ENCODE data around the gene TNFAIP2. TPM values are rescaled to one million over a fixed set of nuclear protein-coding genes. Genes with fewer than 3 reads are reported as not detected.

The TNFAIP2 gene
- total and polyA plus RNA-seq, 12 donors, result 5.2 to 615 (median 115) TPM

- Histone ChIP-seq H3K9me3 (replicated peaks in 1 of 3) (no peaks in the 10 kb centered on the region), H3K27me3 (peaks cover 10% of the 10 kb centered on the region), H3K36me3 (replicated peaks in 1 of 2) (no peaks in the 10 kb centered on the region), H3K4me3 (no peak overlapping the region), H3K27ac (no peak overlapping the region), H3K4me1 (replicated peaks in 1 of 2) (peaks cover 0 to 9% of the 10 kb centered on the region in 2 donors)
- DNase-seq, result no peak
- 83 to 92% (median 86%) methylated on average over 10 to 28 of the region's 28 CpGs for WGBS, 4 donors
- intact Hi-C loops (cut with DNase I), result loop anchor here in 1 of 2 donors (5.0 kb wide), 1 partner anchor 203 kb away; no protein-coding TSS in a partner anchor
- no peak for TF ChIP-seq CTCF (IDR thresholded peaks at IDR 0.05)
- TF ChIP-seq POLR2A (IDR thresholded peaks at IDR 0.05), result no peak
These were observed 33.6 kb upstream of the TNFAIP2 start for GRCh38 chr14:103089386-103090335.

- TF ChIP-seq CTCF (IDR thresholded peaks at IDR 0.05), result no peak
- no peak for TF ChIP-seq POLR2A (IDR thresholded peaks at IDR 0.05)
- no peak for DNase-seq
- no peak overlapping the region for H3K27ac ChIP-seq
- no peaks in the 10 kb centered on the region for H3K36me3 ChIP-seq (replicated peaks in 1 of 2)
- no peak overlapping the region for H3K4me3 ChIP-seq
- H3K4me1 ChIP-seq (replicated peaks in 1 of 2), result peaks cover 0 to 9% of the 10 kb centered on the region in 2 donors
- no peaks in the 10 kb centered on the region for H3K9me3 ChIP-seq (replicated peaks in 1 of 3)
- peaks cover 5% of the 10 kb centered on the region for H3K27me3 ChIP-seq
- intact Hi-C loops (cut with DNase I), result no loop called here
- 72 to 88% (median 82%) methylated on average over 6 to 12 of the region's 12 CpGs for WGBS, 4 donors
These were observed 32.7 kb upstream of the TNFAIP2 start for GRCh38 chr14:103090481-103091020.

- intact Hi-C loops (cut with DNase I), result no loop called here
- Histone ChIP-seq H3K9me3 (replicated peaks in 1 of 3) (no peaks in the 10 kb centered on the region), H3K27ac (no peak overlapping the region), H3K27me3 (no peaks in the 10 kb centered on the region), H3K36me3 (replicated peaks in 1 of 2) (no peaks in the 10 kb centered on the region), H3K4me1 (replicated peaks in 1 of 2) (peaks cover 0 to 9% of the 10 kb centered on the region in 2 donors), H3K4me3 (peak overlapping the region in 2 of 4 donors; percentile 22 to 56)
- WGBS, 4 donors, result 11 to 32% (median 22%) methylated on average over 13 to 69 of the region's 69 CpGs
- peak in 4 of 7 donors; percentile 41 to 61 (median 54) for DNase-seq
- no peak for TF ChIP-seq POLR2A (IDR thresholded peaks at IDR 0.05)
- peak in 4 of 6 experiments; percentile 23 to 41 (median 31) for TF ChIP-seq CTCF (IDR thresholded peaks at IDR 0.05)
These were observed 32.0 kb upstream of the TNFAIP2 start for GRCh38 chr14:103091041-103091882.

GRCh38 chr14:103091883-103092222 lies 31.4 kb upstream of the TNFAIP2 start:
- Histone ChIP-seq H3K36me3 (replicated peaks in 1 of 2) (no peaks in the 10 kb centered on the region), H3K4me1 (replicated peaks in 1 of 2) (peaks cover 0 to 9% of the 10 kb centered on the region in 2 donors), H3K4me3 (peak overlapping the region in 2 of 4 donors; percentile 22 to 56), H3K27ac (no peak overlapping the region), H3K9me3 (replicated peaks in 1 of 3) (no peaks in the 10 kb centered on the region), H3K27me3 (no peaks in the 10 kb centered on the region)
- TF ChIP-seq POLR2A (IDR thresholded peaks at IDR 0.05) (no peak), CTCF (IDR thresholded peaks at IDR 0.05) (no peak)
- no peak for DNase-seq
- intact Hi-C loops (cut with DNase I), result no loop called here
- WGBS, 4 donors, result 28 to 56% (median 53%) methylated on average over 2 to 9 of the region's 9 CpGs
